C4-2B (cell line): Measurements from ENCODE around the gene OR8K5.
"Not testable (repeated sequence)": the region's sequence is repeated elsewhere in the genome, so short reads cannot be mapped to it uniquely, and the experiment has no call there.

Source experiments
- H3K27ac ChIP-seq: fragments of 450-650 bp; 2 replicates; pipeline ENCODE4 v1.5.1; 2017
- CTCF ChIP-seq: fragments of 450-650 bp; conservative IDR thresholded peaks from 2 replicates; pipeline ENCODE4 v1.5.1; 2017; ENCODE audit warnings: mild to moderate bottlenecking
- ZFX ChIP-seq: fragments of 450-650 bp; IDR thresholded peaks from 2 replicates; pipeline ENCODE4 v1.6.1; 2017

OR8K5 gene

GRCh38 chr11:56172256-56172830 lies 12.2 kb upstream of the OR8K5 start:
- H3K27ac ChIP-seq, result no peak overlapping the region
- TF ChIP-seq ZFX, result no peak
- no peak for TF ChIP-seq CTCF

GRCh38 chr11:56163804-56164203 lies 3.7 kb upstream of the OR8K5 start:
- no peak for TF ChIP-seq CTCF
- TF ChIP-seq ZFX, result no peak
- H3K27ac ChIP-seq, result no peak overlapping the region

- TF ChIP-seq ZFX, result no peak
- no peak for TF ChIP-seq CTCF
- no peak overlapping the region for H3K27ac ChIP-seq
These were observed 7.8 kb downstream of the OR8K5 start for GRCh38 chr11:56152333-56152732.

- no peak overlapping the region for H3K27ac ChIP-seq
- TF ChIP-seq ZFX, result no peak
- no peak for TF ChIP-seq CTCF
These were observed 8.7 kb downstream of the OR8K5 start for GRCh38 chr11:56151376-56151775.

GRCh38 chr11:56143681-56144080 lies 16.4 kb downstream of the OR8K5 start:
- H3K27ac ChIP-seq, result not testable (repeated sequence)

- no peak for TF ChIP-seq ZFX
- no peak for TF ChIP-seq CTCF
- H3K27ac ChIP-seq, result no peak within 1 kb of the TSS
These were observed 19.9 kb downstream of the OR8K5 start, which contains the start of gene OR8J3 for GRCh38 chr11:56140151-56140661. Gene OR8J3, minus strand, starts transcription at chr11:56140201. Its CDS starts 2,483 bp downstream, at chr11:56137718.

- no peak within 1 kb of the TSS for H3K27ac ChIP-seq
- TF ChIP-seq CTCF (no peak), ZFX (no peak)
These were observed 38.0 kb downstream of the OR8K5 start, which contains the start of gene OR8H3 for GRCh38 chr11:56122073-56122472. Gene OR8H3, plus strand, starts transcription at chr11:56122373. Its CDS starts 0 bp downstream, at chr11:56122373.
